PC-3 (cell line): Measurements from ENCODE around the gene MBTD1. TPM values are rescaled to one million over a fixed set of nuclear protein-coding genes. Genes with fewer than 3 reads are reported as not detected.

Experiments used
- ATAC-seq: fragments of 200-7000 bp; cut with Tn5 transposase; 2 replicates; pipeline ENCODE4 v1.9.1; 2020; ENCODE audit warnings: mild to moderate bottlenecking, moderate library complexity
- BruUV-seq: library from RNA; stranded (reverse); fragments of 400-500 nt; replicated peaks from 2 replicates; lab custom pipeline; 2021; lab: Mats Ljungman, UMichigan
- CTCF ChIA-PET: fragments of 300-600 bp; sonication (Branson Sonifier 250); formaldehyde crosslinking; loops from one replicate; lab custom pipeline; 2022; ENCODE audit warnings: antibody characterized with exemption; lab: Charles Lee
- POLR2A ChIA-PET: fragments of 300-600 bp; sonication (Branson Sonifier 250); formaldehyde crosslinking; loops from one replicate; lab custom pipeline; 2022; ENCODE audit warnings: antibody characterized with exemption; ENCODE audit not compliant: unreplicated experiment; lab: Charles Lee
- DNase-seq: peaks from one replicate; pipeline ENCODE4 v3.0.0-alpha.2; 2015
- H2AFZ ChIP-seq: fragments of 300-600 bp; sonication (generic); 2 replicates; pipeline ENCODE4 v1.6.0; 2016; ENCODE audit warnings: antibody characterized with exemption, low read length
- H3F3A ChIP-seq: fragments of 300-600 bp; sonication (generic); one replicate; pipeline ENCODE4 v1.6.0; 2017; ENCODE audit warnings: antibody characterized with exemption, low read length, control low read depth, mild to moderate bottlenecking; ENCODE audit not compliant: unreplicated experiment
- H3K27ac ChIP-seq: fragments of 300-600 bp; sonication (generic); 2 replicates; pipeline ENCODE4 v1.5.1; 2016; ENCODE audit warnings: mild to moderate bottlenecking, low read length
- H3K27me3 ChIP-seq: fragments of 300-600 bp; sonication (generic); 2 replicates; pipeline ENCODE4 v1.6.1; 2016; ENCODE audit warnings: low read length, mixed read lengths
- H3K36me3 ChIP-seq: fragments of 300-600 bp; sonication (generic); 2 replicates; pipeline ENCODE4 v1.6.1; 2016; ENCODE audit warnings: low read depth, mixed run types, low read length, mixed read lengths
- H3K4me1 ChIP-seq: fragments of 300-600 bp; sonication (generic); 2 replicates; pipeline ENCODE4 v1.5.1; 2016; ENCODE audit warnings: low read length; ENCODE audit not compliant: insufficient read depth
- H3K4me2 ChIP-seq: fragments of 300-600 bp; sonication (generic); 2 replicates; pipeline ENCODE4 v1.6.0; 2016; ENCODE audit warnings: low read length
- H3K4me3 ChIP-seq: fragments of 300-600 bp; sonication (generic); 2 replicates; pipeline ENCODE4 v1.5.1; 2016; ENCODE audit warnings: mild to moderate bottlenecking, low read length, mixed read lengths
- H3K79me2 ChIP-seq: fragments of 300-600 bp; sonication (generic); 2 replicates; pipeline ENCODE4 v1.6.1; 2017; ENCODE audit warnings: low read length, mixed read lengths
- H3K9ac ChIP-seq: fragments of 300-600 bp; sonication (generic); 2 replicates; pipeline ENCODE4 v1.6.0; 2016; ENCODE audit warnings: mild to moderate bottlenecking, low read length
- H3K9me2 ChIP-seq: fragments of 300-600 bp; sonication (generic); replicated peaks from 2 replicates; pipeline ENCODE4 v1.6.1; 2016; ENCODE audit warnings: mixed run types, low read length, mixed read lengths
- H3K9me3 ChIP-seq: fragments of 300-600 bp; sonication (generic); 2 replicates; pipeline ENCODE4 v1.6.1; 2016; ENCODE audit warnings: low read length, mixed read lengths
- H4K20me1 ChIP-seq: fragments of 300-600 bp; sonication (generic); 2 replicates; pipeline ENCODE4 v1.6.1; 2016; ENCODE audit warnings: low read length, mixed read lengths
- EZH2 ChIP-seq: fragments of 300-600 bp; sonication (generic); IDR thresholded peaks from one replicate; pipeline ENCODE4 v1.6.1; 2017; ENCODE audit warnings: antibody characterized with exemption, mild to moderate bottlenecking, low read length; ENCODE audit not compliant: unreplicated experiment
- EZH2phosphoT487 ChIP-seq: fragments of 300-600 bp; sonication (generic); IDR thresholded peaks from 2 replicates; pipeline ENCODE4 v1.6.1; 2018; ENCODE audit warnings: mild to moderate bottlenecking, antibody characterized with exemption, low read length, borderline replicate concordance
- intact Hi-C: fragments of 100-400 bp; cut with micrococcal nuclease; formaldehyde crosslinking; loops from 2 replicates; pipeline ENCODE4 v1.9.0; 2023
- total RNA-seq: library from RNA; depleted of rRNA; stranded (reverse); fragments of >200 nt; gene quantifications from 2 replicates; pipeline ENCODE4 v1.2.3, GENCODE V29; 2014
- TF ChIP-seq, protein P1 (sequence below): fragments of 300-600 bp; sonication (generic); conservative IDR thresholded peaks from 2 replicates; pipeline ENCODE4 v1.5.1; 2017; ENCODE audit warnings: antibody characterized with exemption, low read depth, mild to moderate bottlenecking, low read length

The MBTD1 gene
- total RNA-seq, 1 experiment from 2014 or later: 13.8 TPM

DNA sequence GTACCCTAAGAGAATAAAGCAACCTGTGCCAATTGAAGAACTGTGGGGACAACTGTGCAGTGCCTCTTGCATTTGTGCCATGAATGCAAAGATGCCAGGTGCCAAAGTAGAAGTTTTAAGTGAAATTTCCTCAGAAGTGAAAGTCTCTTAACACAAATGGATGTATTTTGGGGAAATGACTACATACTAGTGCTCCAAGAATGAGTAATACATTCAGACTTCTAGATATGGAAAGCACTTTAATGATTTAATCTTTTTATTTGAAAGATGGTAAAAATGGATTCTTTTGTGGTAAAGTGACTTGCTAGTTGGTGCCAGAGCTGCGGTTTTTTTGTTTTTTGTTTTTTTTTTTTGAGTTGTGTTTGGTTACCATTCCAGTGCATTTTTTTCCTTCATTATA lies 15.5 kb upstream of the MBTD1 start:
- H3F3A ChIP-seq: no peaks in the 10 kb centered on the region
- no peak overlapping the region for H3K27ac ChIP-seq
- POLR2A ChIA-PET: no interaction called here
- ATAC-seq (no peak), DNase-seq (no peak)
- H3K79me2 ChIP-seq: peaks cover 19% of the 10 kb centered on the region
- intact Hi-C loops: no loop called here
- H3K9ac ChIP-seq: no peak overlapping the region
- no peak overlapping the region for H3K4me2 ChIP-seq
- no peak overlapping the region for H2AFZ ChIP-seq
- TF ChIP-seq EZH2phosphoT487: no peak
- TF ChIP-seq, protein P1, sequence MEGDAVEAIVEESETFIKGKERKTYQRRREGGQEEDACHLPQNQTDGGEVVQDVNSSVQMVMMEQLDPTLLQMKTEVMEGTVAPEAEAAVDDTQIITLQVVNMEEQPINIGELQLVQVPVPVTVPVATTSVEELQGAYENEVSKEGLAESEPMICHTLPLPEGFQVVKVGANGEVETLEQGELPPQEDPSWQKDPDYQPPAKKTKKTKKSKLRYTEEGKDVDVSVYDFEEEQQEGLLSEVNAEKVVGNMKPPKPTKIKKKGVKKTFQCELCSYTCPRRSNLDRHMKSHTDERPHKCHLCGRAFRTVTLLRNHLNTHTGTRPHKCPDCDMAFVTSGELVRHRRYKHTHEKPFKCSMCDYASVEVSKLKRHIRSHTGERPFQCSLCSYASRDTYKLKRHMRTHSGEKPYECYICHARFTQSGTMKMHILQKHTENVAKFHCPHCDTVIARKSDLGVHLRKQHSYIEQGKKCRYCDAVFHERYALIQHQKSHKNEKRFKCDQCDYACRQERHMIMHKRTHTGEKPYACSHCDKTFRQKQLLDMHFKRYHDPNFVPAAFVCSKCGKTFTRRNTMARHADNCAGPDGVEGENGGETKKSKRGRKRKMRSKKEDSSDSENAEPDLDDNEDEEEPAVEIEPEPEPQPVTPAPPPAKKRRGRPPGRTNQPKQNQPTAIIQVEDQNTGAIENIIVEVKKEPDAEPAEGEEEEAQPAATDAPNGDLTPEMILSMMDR: no peak
- TF ChIP-seq EZH2: no peak
- no peaks in the 10 kb centered on the region for H3K27me3 ChIP-seq
- H4K20me1 ChIP-seq: peaks cover 3% of the 10 kb centered on the region; the same call in 1 of the 2 replicates
- CTCF ChIA-PET: no interaction called here
- H3K9me3 ChIP-seq: no peaks in the 10 kb centered on the region
- no TSS peak for BruUV-seq
- peaks cover 78% of the 10 kb centered on the region for H3K36me3 ChIP-seq
- no peak overlapping the region for H3K4me3 ChIP-seq
- H3K4me1 ChIP-seq: no peaks in the 10 kb centered on the region
- no peaks in the 10 kb centered on the region for H3K9me2 ChIP-seq

DNA sequence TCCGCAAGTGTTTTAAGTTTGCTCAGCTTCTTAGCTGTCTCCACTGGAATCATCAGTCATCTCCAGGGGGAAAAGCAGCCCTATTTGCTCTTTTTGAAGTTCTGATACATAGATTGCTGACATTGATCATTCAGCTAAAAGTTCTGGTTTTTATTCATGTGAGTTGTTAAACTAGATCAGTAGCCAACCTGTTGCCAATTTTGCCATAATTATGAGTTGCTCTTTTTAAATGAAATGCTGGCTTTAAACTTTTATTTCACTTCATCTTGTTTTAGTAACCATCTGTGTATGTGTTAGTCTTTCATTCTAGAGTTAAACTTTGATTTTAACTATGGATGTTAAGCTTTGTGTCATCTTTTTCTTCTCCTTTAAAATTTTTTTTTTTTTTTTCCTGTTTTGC lies 13.0 kb upstream of the MBTD1 start:
- Histone ChIP-seq H3K9me2 (no peaks in the 10 kb centered on the region), H3K4me2 (no peak overlapping the region), H3K4me1 (no peaks in the 10 kb centered on the region), H3K9me3 (no peaks in the 10 kb centered on the region), H2AFZ (no peak overlapping the region), H3K9ac (no peak overlapping the region), H3K27ac (no peak overlapping the region), H3K27me3 (no peaks in the 10 kb centered on the region), H3K79me2 (peaks cover 34% of the 10 kb centered on the region), H3K36me3 (peaks cover 75% of the 10 kb centered on the region), H3F3A (no peaks in the 10 kb centered on the region), H4K20me1 (peaks cover 6% of the 10 kb centered on the region; the same call in 1 of the 2 replicates), H3K4me3 (no peak overlapping the region)
- intact Hi-C loops: no loop called here
- ChIA-PET POLR2A (interaction anchor here (0.7 kb wide), 1 partner anchor 14 kb away, joined by 4 read pairs; no protein-coding TSS in a partner anchor), CTCF (no interaction called here)
- DNase-seq (no peak), ATAC-seq (no peak)
- BruUV-seq: no TSS peak
- TF ChIP-seq EZH2 (no peak), EZH2phosphoT487 (no peak)
- TF ChIP-seq, protein P1: no peak

DNA sequence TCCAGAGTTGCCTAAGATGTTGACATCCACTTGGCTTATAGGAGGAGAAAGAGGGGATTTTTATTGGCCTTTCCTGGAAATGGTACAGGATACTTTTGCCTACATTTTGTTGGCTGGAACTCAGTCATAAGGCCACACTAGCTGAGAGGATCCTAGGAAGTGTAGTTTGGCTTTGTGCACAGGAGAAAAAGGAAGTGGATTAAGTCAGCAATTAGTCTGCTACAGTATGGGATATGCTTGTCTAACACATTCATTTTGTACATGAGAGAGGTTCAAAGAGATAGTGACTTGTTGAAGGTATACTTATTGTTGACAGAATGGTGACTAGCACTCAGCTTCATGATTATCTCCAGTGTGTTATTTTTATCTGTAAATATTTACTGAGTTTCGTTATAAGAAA lies 10.8 kb upstream of the MBTD1 start:
- peaks cover 10% of the 10 kb centered on the region; the same call in 1 of the 2 replicates for H4K20me1 ChIP-seq
- TF ChIP-seq EZH2phosphoT487 (no peak), EZH2 (no peak)
- TF ChIP-seq, protein P1: no peak
- ChIA-PET CTCF (no interaction called here), POLR2A (no interaction called here)
- no peaks in the 10 kb centered on the region for H3K4me1 ChIP-seq
- no peak overlapping the region for H3K27ac ChIP-seq
- no peak overlapping the region for H3K4me3 ChIP-seq
- H3K36me3 ChIP-seq: peaks cover 72% of the 10 kb centered on the region
- intact Hi-C loops: no loop called here
- no peaks in the 10 kb centered on the region for H3K27me3 ChIP-seq
- H3K9ac ChIP-seq: no peak overlapping the region
- H3K79me2 ChIP-seq: peaks cover 54% of the 10 kb centered on the region
- DNase-seq (no peak), ATAC-seq (peak; percentile 58)
- no peaks in the 10 kb centered on the region for H3K9me3 ChIP-seq
- BruUV-seq: no TSS peak
- no peak overlapping the region for H2AFZ ChIP-seq
- no peak overlapping the region for H3K4me2 ChIP-seq
- no peaks in the 10 kb centered on the region for H3K9me2 ChIP-seq
- H3F3A ChIP-seq: no peaks in the 10 kb centered on the region
